ENCODE data around the gene CCDC27.

The CCDC27 gene

DNA sequence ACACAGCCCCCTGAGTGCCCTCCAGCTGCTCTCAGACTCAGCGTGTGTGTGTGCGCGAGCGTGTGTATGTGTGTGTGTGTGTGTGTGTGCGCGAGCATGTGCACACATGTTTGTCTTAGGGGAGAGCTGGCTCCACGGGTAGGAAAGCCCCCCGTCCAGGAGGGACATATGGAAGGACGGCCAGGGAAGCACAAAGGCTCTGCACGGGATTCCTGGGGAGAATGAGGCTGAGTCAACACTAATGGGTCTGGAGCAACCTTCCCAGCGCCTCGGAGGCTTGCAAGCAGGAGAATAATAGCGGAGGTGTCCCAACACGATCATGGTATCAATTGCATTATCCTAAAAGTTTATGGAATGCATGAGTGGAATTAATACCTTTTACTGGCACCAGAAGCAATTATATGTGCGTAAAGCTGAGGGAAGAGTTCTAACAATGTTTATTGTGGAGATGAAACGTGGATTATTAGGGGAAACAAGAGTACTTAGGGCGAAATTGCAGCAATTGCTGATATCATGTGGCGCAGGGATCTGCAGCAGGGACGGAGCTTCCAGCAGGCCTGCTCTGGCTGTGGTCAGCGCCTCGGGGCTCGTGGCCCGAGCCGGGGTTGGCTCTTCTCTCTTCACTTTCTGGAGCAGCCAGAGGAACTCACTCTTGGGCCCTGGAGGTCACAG lies 40.3 kb upstream of the CCDC27 start:
- no peak for DNase-seq (ENCODE audit: low read depth, low spot score)
- CTCF ChIA-PET: interaction anchor here (2.0 to 2.2 kb wide), 2 partner anchors 9 to 13 kb away, joined by 5 to 8 read pairs; no protein-coding TSS in a partner anchor
- POLR2A ChIA-PET: no interaction called here
- no peak overlapping the region for H3K4me3 ChIP-seq (ENCODE audit: low read depth, low read length)
- TF ChIP-seq, protein P1, sequence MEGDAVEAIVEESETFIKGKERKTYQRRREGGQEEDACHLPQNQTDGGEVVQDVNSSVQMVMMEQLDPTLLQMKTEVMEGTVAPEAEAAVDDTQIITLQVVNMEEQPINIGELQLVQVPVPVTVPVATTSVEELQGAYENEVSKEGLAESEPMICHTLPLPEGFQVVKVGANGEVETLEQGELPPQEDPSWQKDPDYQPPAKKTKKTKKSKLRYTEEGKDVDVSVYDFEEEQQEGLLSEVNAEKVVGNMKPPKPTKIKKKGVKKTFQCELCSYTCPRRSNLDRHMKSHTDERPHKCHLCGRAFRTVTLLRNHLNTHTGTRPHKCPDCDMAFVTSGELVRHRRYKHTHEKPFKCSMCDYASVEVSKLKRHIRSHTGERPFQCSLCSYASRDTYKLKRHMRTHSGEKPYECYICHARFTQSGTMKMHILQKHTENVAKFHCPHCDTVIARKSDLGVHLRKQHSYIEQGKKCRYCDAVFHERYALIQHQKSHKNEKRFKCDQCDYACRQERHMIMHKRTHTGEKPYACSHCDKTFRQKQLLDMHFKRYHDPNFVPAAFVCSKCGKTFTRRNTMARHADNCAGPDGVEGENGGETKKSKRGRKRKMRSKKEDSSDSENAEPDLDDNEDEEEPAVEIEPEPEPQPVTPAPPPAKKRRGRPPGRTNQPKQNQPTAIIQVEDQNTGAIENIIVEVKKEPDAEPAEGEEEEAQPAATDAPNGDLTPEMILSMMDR (IDR thresholded peaks at IDR 0.05; ENCODE audit: insufficient read depth, low read length, missing control alignments): no peak

DNA sequence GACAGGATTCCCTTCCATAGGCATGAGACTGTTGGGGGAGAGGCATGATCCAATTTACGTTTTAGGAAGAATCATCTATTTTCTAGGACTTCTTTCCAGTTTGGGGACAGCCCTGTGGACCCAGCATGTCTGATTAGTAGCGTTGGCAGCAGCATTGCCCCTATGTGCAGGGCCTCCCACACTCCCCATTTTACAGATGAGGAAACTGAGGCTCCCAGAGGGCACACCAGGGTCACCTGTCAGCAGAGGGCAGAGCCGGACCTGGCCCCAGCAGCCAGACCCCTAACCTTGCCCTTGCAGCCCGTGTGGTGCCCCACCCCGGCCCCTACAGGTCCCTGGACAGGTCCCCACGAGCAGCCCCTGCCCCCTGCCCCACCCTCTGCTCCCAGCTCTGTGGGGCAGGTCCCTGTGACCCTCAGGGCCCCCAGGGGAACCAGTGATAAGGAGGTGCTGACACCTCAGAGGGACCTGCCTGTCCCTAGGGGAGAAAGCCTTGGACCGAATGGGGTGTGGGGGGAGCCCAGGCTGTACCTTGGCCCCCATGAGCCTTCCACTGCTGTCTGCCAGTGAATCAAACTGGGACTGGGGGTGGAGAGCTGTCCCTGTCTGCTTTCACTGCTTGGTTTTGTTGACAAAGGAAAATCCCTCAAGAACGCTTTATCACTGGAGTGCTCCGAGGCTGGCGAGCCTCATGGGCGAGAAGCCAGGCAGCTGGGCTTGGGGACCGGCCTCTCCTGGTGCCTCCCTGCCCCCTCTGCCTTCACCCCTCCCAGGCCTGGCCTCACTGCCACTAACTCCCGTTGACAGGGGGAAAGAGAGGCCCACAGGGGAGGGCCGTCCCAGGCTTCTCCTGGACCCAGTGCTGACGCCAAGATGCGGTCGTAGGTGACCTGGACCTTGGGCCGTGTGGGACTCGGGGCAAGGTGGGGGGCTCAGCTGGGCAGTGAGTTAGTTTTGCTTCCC lies 39.4 kb upstream of the CCDC27 start:
- TF ChIP-seq, protein P1 (IDR thresholded peaks at IDR 0.05; ENCODE audit: insufficient read depth, low read length, missing control alignments): no peak
- CTCF ChIA-PET: interaction anchor here (2.0 kb wide), 1 partner anchor 8 kb away, joined by 5 read pairs; no protein-coding TSS in a partner anchor
- DNase-seq (ENCODE audit: low read depth, low spot score): no peak
- H3K4me3 ChIP-seq (ENCODE audit: low read depth, low read length): no peak overlapping the region
- POLR2A ChIA-PET: no interaction called here

DNA sequence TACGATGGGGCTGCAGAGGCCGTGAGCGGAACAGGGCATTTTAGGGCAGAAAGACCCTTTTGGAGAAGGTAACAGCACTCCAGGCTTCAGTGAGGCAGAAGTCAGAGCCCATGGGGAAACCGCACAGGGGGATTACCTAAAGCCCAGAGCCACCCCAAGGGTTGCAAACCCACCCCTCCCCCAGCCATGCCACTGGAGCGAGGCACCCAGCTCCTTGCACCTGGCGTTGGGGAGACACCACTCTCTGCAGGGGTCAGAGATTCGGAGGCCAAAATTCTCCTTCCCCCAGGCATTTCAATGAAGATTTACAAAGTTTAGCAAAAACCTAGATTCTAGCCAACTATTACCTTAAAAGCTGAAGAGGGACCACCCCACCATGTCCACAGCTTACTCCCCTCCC lies 38.4 kb upstream of the CCDC27 start:
- POLR2A ChIA-PET: no interaction called here
- DNase-seq (ENCODE audit: low read depth, low spot score): no peak
- CTCF ChIA-PET: interaction anchor here (1.4 to 3.2 kb wide), 2 partner anchors 10 to 13 kb away, joined by 5 to 23 read pairs; no protein-coding TSS in a partner anchor
- H3K4me3 ChIP-seq (ENCODE audit: low read depth, low read length): no peak overlapping the region
- TF ChIP-seq, protein P1 (IDR thresholded peaks at IDR 0.05; ENCODE audit: insufficient read depth, low read length, missing control alignments): no peak

DNA sequence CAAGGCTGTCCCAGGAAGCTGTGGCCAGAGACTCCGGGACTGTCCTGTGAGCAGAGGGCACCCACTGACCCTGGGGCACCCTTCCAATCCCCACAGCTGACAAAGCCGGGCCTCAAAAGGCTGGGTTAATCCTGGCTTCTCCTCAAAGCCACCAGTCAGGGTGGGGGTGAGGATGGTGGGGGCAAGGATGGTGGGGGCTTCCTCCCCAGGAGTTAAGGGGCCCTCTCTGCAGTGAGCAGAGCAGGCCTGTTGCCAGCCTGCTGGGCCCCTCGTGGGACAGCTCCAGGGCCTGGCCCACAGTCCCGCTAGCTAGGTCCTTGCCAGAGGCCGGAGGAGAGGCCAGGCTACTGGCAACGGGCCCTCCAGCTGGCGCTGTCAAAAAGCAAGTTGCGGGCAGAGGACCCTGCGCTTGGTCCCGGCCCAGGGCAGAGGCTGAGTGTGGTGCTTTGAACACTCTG lies 37.9 kb upstream of the CCDC27 start:
- no peak for DNase-seq (ENCODE audit: low read depth, low spot score)
- ChIA-PET CTCF (interaction anchor here (1.4 to 3.2 kb wide), 2 partner anchors 10 to 13 kb away, joined by 5 to 23 read pairs; no protein-coding TSS in a partner anchor), POLR2A (no interaction called here)
- H3K4me3 ChIP-seq (ENCODE audit: low read depth, low read length): no peak overlapping the region
- TF ChIP-seq, protein P1 (IDR thresholded peaks at IDR 0.05; ENCODE audit: insufficient read depth, low read length, missing control alignments): no peak

DNA sequence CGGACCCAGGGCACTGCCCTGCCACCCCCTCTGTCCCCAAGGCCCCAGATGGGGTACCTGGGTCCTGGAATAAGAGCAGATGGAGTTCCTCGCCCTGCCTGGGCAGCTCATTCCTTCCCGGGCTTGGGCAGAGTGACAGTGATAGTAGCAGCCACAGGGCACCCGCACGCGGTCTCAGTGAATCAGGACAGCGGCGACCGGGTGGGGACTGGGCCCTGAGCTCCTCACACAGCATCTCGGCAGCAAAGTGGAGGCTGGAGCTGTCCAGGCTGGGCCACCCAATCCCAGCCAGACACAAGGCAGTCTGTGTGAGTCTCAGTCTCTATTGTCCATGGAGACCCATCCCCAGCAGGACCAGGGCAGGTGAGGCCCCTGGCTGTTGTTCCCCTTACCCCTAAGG lies 37.4 kb upstream of the CCDC27 start:
- ChIA-PET CTCF (interaction anchor here (1.4 to 3.2 kb wide), 2 partner anchors 10 to 12 kb away, joined by 5 to 23 read pairs; no protein-coding TSS in a partner anchor), POLR2A (no interaction called here)
- DNase-seq (ENCODE audit: low read depth, low spot score): no peak
- TF ChIP-seq, protein P1 (IDR thresholded peaks at IDR 0.05; ENCODE audit: insufficient read depth, low read length, missing control alignments): no peak
- H3K4me3 ChIP-seq (ENCODE audit: low read depth, low read length): no peak overlapping the region

DNA sequence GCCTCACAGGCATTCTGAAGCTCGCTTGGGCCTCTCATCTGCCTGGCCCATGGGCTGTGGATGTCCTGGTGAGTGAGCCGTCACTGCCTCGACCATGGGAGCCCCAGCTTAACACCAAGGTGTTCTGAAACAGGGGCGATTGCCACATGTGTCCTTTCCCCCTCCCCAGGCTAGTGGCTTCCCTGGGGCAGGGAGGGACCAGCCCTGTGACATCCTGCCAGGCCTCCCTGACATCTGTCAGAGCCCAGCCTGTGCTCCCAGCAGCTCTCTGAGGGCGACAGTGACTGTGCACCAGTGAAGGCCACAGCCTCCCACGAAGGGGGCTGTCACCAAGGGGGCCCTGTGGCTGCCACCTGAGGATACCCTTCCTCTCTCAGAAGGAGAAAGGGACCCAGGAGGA lies 35.9 kb upstream of the CCDC27 start:
- H3K4me3 ChIP-seq (ENCODE audit: low read depth, low read length): no peak overlapping the region
- POLR2A ChIA-PET: no interaction called here
- TF ChIP-seq, protein P1 (IDR thresholded peaks at IDR 0.05; ENCODE audit: insufficient read depth, low read length, missing control alignments): no peak
- DNase-seq (ENCODE audit: low read depth, low spot score): no peak
- CTCF ChIA-PET: interaction anchor here (1.0 to 3.2 kb wide), 2 partner anchors 8 to 11 kb away, joined by 4 to 23 read pairs; no protein-coding TSS in a partner anchor

Data from AG04449 (cell line).